ENCODE data around the gene BRD3OS. TPM values are rescaled to one million over a fixed set of nuclear protein-coding genes. Genes with fewer than 3 reads are reported as not detected.

The BRD3OS gene
- total and polyA plus RNA-seq, 2 donors (not counting 3 experiments of a cell fraction or from before 2014, with no cell fraction given) = 11.9 to 15.4 TPM

- peak; percentile 41 for TF ChIP-seq POLR2A (IDR thresholded peaks at IDR 0.05; ENCODE audit: low read depth, low read length)
- no peak for TF ChIP-seq POLR2AphosphoS5 (IDR thresholded peaks at IDR 0.05; ENCODE audit: insufficient read depth, low read depth, low read length)
- CTCF ChIA-PET = interaction anchor here (0.6 kb wide), 1 partner anchor 377 kb away, joined by 4 read pairs; no protein-coding TSS in a partner anchor
- H3K27ac ChIP-seq (ENCODE audit: insufficient read depth, low read depth, low read length) = no peak overlapping the region
- H3K9me3 ChIP-seq (replicated peaks; ENCODE audit: control insufficient read depth, insufficient read depth, low read length) = no peaks in the 10 kb centered on the region
- H4K20me1 ChIP-seq (replicated peaks; ENCODE audit: control insufficient read depth, extremely low read depth, insufficient read depth, low read length) = no peaks in the 10 kb centered on the region
- dilution Hi-C loops (cut with MboI; ENCODE audit: extremely low pct_ligation_motif_present, low sequenced_read_pairs) = no loop called here
- BruUV-seq (replicated peaks) = no TSS peak
- H3K79me2 ChIP-seq (ENCODE audit: control insufficient read depth, insufficient read depth, low read length) = no peaks in the 10 kb centered on the region
- H3K36me3 ChIP-seq (ENCODE audit: control insufficient read depth in 2 of 2, extremely low read depth in 1 of 2, insufficient read depth in 2 of 2, low read length in 2 of 2) = peaks cover 10 to 19% of the 10 kb centered on the region in 2 experiments
- no peaks in the 10 kb centered on the region for H3K9me1 ChIP-seq (replicated peaks; ENCODE audit: control insufficient read depth, extremely low read depth, insufficient read depth, low read length)
- peaks cover 5% of the 10 kb centered on the region for H3K4me1 ChIP-seq (ENCODE audit: control insufficient read depth, extremely low read depth, insufficient read depth, low read length)
- DNase-seq (ENCODE audit: low read depth, low spot score) = no peak
- H3K27me3 ChIP-seq (ENCODE audit: control insufficient read depth in 2 of 2, insufficient read depth in 2 of 2, low read length in 2 of 2) = no peaks in the 10 kb centered on the region
- POLR2A ChIA-PET = no interaction called here
- no peak overlapping the region for H3K4me3 ChIP-seq (replicated peaks in 1 of 3; ENCODE audit: insufficient read depth in 1 of 3, low read depth in 1 of 3, low read length in 3 of 3)
- no peak for FAIRE-seq
- no peak overlapping the region for H2AFZ ChIP-seq (ENCODE audit: low read depth, low read length)
- H3K9ac ChIP-seq (replicated peaks; ENCODE audit: extremely low read depth, insufficient read depth, low read length) = no peak overlapping the region
- H3K4me2 ChIP-seq (ENCODE audit: insufficient read depth, low read length) = no peak overlapping the region
- intact Hi-C loops (cut with micrococcal nuclease) = no loop called here
Measured at GRCh38 chr9:134029248-134030226, 4.3 kb downstream of the BRD3OS start.

GRCh38 chr9:134030821-134031470 lies 5.7 kb downstream of the BRD3OS start:
- dilution Hi-C loops (cut with MboI; ENCODE audit: extremely low pct_ligation_motif_present, low sequenced_read_pairs) = no loop called here
- POLR2A ChIA-PET = no interaction called here
- Histone ChIP-seq H2AFZ (ENCODE audit: low read depth, low read length) (no peak overlapping the region), H3K27me3 (ENCODE audit: control insufficient read depth in 2 of 2, insufficient read depth in 2 of 2, low read length in 2 of 2) (no peaks in the 10 kb centered on the region), H3K36me3 (ENCODE audit: control insufficient read depth in 2 of 2, extremely low read depth in 1 of 2, insufficient read depth in 2 of 2, low read length in 2 of 2) (peaks cover 13 to 33% of the 10 kb centered on the region in 2 experiments), H3K9me1 (replicated peaks; ENCODE audit: control insufficient read depth, extremely low read depth, insufficient read depth, low read length) (no peaks in the 10 kb centered on the region), H4K20me1 (replicated peaks; ENCODE audit: control insufficient read depth, extremely low read depth, insufficient read depth, low read length) (no peaks in the 10 kb centered on the region), H3K79me2 (ENCODE audit: control insufficient read depth, insufficient read depth, low read length) (no peaks in the 10 kb centered on the region), H3K4me2 (ENCODE audit: insufficient read depth, low read length) (no peak overlapping the region), H3K9me3 (replicated peaks; ENCODE audit: control insufficient read depth, insufficient read depth, low read length) (no peaks in the 10 kb centered on the region), H3K4me3 (replicated peaks in 1 of 3; ENCODE audit: insufficient read depth in 1 of 3, low read depth in 1 of 3, low read length in 3 of 3) (no peak overlapping the region), H3K4me1 (ENCODE audit: control insufficient read depth, extremely low read depth, insufficient read depth, low read length) (peaks cover 4% of the 10 kb centered on the region), H3K9ac (replicated peaks; ENCODE audit: extremely low read depth, insufficient read depth, low read length) (no peak overlapping the region), H3K27ac (ENCODE audit: insufficient read depth, low read depth, low read length) (no peak overlapping the region)
- no TSS peak for BruUV-seq (replicated peaks)
- intact Hi-C loops (cut with micrococcal nuclease) = no loop called here
- TF ChIP-seq POLR2A (IDR thresholded peaks at IDR 0.05; ENCODE audit: low read depth, low read length) = no peak
- no peak for TF ChIP-seq JUN (IDR thresholded peaks at IDR 0.05; ENCODE audit: borderline replicate concordance, insufficient read depth, insufficient read length, low read depth)
- no peak for TF ChIP-seq CTCF (IDR thresholded peaks at IDR 0.05; ENCODE audit: extremely low read depth in 1 of 2, insufficient read depth in 1 of 2, low read depth in 1 of 2, low read length in 2 of 2)
- TF ChIP-seq POLR2AphosphoS5 (IDR thresholded peaks at IDR 0.05; ENCODE audit: insufficient read depth, low read depth, low read length) = no peak
- TF ChIP-seq MAX (IDR thresholded peaks at IDR 0.05; ENCODE audit: insufficient read depth, insufficient read length) = no peak
- TF ChIP-seq GATA2 (IDR thresholded peaks at IDR 0.05; ENCODE audit: insufficient read depth, insufficient read length, low read depth, low read length) = no peak
- no peak for TF ChIP-seq EZH2 (IDR thresholded peaks at IDR 0.05; ENCODE audit: borderline replicate concordance, low read depth, low read length, severe bottlenecking)
- no peak for TF ChIP-seq FOS (IDR thresholded peaks at IDR 0.05; ENCODE audit: borderline replicate concordance, insufficient read depth, low read length)
- no peak for TF ChIP-seq MYC (IDR thresholded peaks at IDR 0.05; ENCODE audit: low read depth, low read length)
- DNase-seq (ENCODE audit: low read depth, low spot score) = no peak
- CTCF ChIA-PET = no interaction called here
- FAIRE-seq = no peak
